ENCODE results near the gene LAMB3. TPM values are rescaled to one million over a fixed set of nuclear protein-coding genes. Genes with fewer than 3 reads are reported as not detected.

LAMB3 gene
- total RNA-seq, 1 donor from 2014 or later = 76.7 TPM

Other genes with a start within 250 kb of the LAMB3 start
- not detected for gene CAMK1G, start 68.7 kb downstream of the LAMB3 start, total RNA-seq
- 2.3 TPM for gene G0S2, start 23.0 kb upstream of the LAMB3 start, total RNA-seq
- 0.36 TPM for gene HSD11B1, start 52.4 kb upstream of the LAMB3 start, total RNA-seq
- gene TRAF3IP3, start 103.6 kb upstream of the LAMB3 start, total RNA-seq = 0.80 TPM
- gene C1orf74, start 132.1 kb upstream of the LAMB3 start, total RNA-seq = 6.3 TPM
- 159 TPM for gene IRF6, start 153.7 kb upstream of the LAMB3 start, total RNA-seq
- gene UTP25, start 175.5 kb upstream of the LAMB3 start, total RNA-seq = 4.9 TPM